Glutamatergic neuron (in vitro differentiated cells): ENCODE measurements around the gene ZNF423. TPM values are rescaled to one million over a fixed set of nuclear protein-coding genes. Genes with fewer than 3 reads are reported as not detected.

Experiments
- DNase-seq: peaks from one replicate; pipeline ENCODE4 v3.0.0; 2022
- H3K27ac Mint-ChIP-seq: one replicate; pipeline ENCODE4 v1.8.0; 2020; ENCODE audit warnings: mild to moderate bottlenecking, mixed read lengths, inconsistent platforms; ENCODE audit not compliant: unreplicated experiment
- H3K27me3 Mint-ChIP-seq: one replicate; pipeline ENCODE4 v1.8.0; 2020; ENCODE audit warnings: mild to moderate bottlenecking, moderate library complexity, mixed read lengths, inconsistent platforms; ENCODE audit not compliant: unreplicated experiment
- H3K36me3 Mint-ChIP-seq: one replicate; pipeline ENCODE4 v1.8.0; 2020; ENCODE audit warnings: mild to moderate bottlenecking, mixed read lengths, inconsistent platforms; ENCODE audit not compliant: unreplicated experiment
- H3K4me1 Mint-ChIP-seq: one replicate; pipeline ENCODE4 v1.8.0; 2020; ENCODE audit warnings: mild to moderate bottlenecking, low read depth, mixed read lengths, inconsistent platforms; ENCODE audit not compliant: unreplicated experiment
- H3K4me3 Mint-ChIP-seq: one replicate; pipeline ENCODE4 v1.8.0; 2020; ENCODE audit warnings: mild to moderate bottlenecking, mixed read lengths, inconsistent platforms; ENCODE audit not compliant: unreplicated experiment
- H3K9me3 Mint-ChIP-seq: one replicate; pipeline ENCODE4 v1.8.0; 2020; ENCODE audit warnings: mild to moderate bottlenecking, moderate library complexity, mixed read lengths, inconsistent platforms; ENCODE audit not compliant: unreplicated experiment
- total RNA-seq: library from RNA; stranded (reverse); fragmentation: NEBNext Ultra II Directional; extraction: Animal tissue kit (Norgen Biotek cat#: 25700); gene quantifications from one replicate; pipeline ENCODE4 v1.2.1, GENCODE V29; 2021; ENCODE audit not compliant: unreplicated experiment
- TF ChIP-seq, protein P1 (sequence below): fragments of 200-600 bp; sonication (generic); IDR thresholded peaks from one replicate; pipeline ENCODE4 v1.5.0; 2021; ENCODE audit not compliant: partially characterized antibody, unreplicated experiment

Gene ZNF423
- total RNA-seq, 1 donor from 2014 or later, result 149 TPM

DNA sequence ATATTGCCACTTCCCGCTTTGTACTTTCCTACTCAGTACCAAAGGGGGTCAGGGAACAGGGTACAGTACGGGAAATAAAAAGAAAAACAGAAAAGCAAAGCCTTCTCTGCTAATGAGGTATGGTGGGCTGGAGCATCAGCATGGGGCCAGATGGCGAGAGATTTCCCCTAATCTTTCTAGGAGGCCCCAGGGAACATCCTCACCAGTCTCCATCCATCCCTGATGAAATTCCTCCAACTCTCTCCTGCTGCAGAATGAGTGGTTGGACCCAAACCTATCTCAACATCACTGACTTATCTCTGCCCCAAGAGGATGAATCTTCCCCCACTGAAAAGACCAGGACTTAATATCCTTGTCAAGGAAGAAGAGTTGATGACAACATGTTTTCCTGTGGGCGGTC is 296.7 kb downstream of the ZNF423 start:
- no peak overlapping the region for H3K27ac Mint-ChIP-seq
- H3K9me3 Mint-ChIP-seq, result peaks cover 16% of the 10 kb centered on the region
- H3K27me3 Mint-ChIP-seq, result peaks cover 16% of the 10 kb centered on the region
- DNase-seq, result no peak
- TF ChIP-seq, protein P1, sequence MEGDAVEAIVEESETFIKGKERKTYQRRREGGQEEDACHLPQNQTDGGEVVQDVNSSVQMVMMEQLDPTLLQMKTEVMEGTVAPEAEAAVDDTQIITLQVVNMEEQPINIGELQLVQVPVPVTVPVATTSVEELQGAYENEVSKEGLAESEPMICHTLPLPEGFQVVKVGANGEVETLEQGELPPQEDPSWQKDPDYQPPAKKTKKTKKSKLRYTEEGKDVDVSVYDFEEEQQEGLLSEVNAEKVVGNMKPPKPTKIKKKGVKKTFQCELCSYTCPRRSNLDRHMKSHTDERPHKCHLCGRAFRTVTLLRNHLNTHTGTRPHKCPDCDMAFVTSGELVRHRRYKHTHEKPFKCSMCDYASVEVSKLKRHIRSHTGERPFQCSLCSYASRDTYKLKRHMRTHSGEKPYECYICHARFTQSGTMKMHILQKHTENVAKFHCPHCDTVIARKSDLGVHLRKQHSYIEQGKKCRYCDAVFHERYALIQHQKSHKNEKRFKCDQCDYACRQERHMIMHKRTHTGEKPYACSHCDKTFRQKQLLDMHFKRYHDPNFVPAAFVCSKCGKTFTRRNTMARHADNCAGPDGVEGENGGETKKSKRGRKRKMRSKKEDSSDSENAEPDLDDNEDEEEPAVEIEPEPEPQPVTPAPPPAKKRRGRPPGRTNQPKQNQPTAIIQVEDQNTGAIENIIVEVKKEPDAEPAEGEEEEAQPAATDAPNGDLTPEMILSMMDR, result no peak
- H3K36me3 Mint-ChIP-seq, result peaks cover 6% of the 10 kb centered on the region
- peaks cover 41% of the 10 kb centered on the region for H3K4me1 Mint-ChIP-seq
- H3K4me3 Mint-ChIP-seq, result peak overlapping the region; percentile 32

DNA sequence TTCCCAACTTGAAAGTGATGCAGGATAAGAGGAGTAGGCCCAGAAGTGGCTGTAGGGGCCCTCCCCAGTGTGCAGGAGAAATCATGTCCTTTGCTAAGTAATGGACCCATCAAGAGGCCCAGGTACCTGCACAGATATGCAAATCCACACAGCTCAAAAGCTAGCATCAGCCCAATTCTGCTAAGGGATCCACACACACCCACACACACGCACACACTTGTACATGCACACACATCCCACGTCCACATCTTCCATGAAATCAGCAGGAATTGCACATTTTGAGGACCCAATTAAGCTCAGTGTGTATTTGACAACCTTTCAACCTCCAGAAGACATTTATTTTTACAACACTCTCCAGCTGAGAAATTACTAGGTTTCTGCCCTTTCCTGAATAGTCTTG is 297.5 kb downstream of the ZNF423 start:
- Mint-ChIP-seq H3K36me3 (peaks cover 6% of the 10 kb centered on the region), H3K27ac (peak overlapping the region; percentile 69), H3K4me3 (no peak overlapping the region), H3K4me1 (peaks cover 41% of the 10 kb centered on the region), H3K27me3 (peaks cover 14% of the 10 kb centered on the region), H3K9me3 (peaks cover 11% of the 10 kb centered on the region)
- DNase-seq, result no peak
- TF ChIP-seq, protein P1, result no peak

DNA sequence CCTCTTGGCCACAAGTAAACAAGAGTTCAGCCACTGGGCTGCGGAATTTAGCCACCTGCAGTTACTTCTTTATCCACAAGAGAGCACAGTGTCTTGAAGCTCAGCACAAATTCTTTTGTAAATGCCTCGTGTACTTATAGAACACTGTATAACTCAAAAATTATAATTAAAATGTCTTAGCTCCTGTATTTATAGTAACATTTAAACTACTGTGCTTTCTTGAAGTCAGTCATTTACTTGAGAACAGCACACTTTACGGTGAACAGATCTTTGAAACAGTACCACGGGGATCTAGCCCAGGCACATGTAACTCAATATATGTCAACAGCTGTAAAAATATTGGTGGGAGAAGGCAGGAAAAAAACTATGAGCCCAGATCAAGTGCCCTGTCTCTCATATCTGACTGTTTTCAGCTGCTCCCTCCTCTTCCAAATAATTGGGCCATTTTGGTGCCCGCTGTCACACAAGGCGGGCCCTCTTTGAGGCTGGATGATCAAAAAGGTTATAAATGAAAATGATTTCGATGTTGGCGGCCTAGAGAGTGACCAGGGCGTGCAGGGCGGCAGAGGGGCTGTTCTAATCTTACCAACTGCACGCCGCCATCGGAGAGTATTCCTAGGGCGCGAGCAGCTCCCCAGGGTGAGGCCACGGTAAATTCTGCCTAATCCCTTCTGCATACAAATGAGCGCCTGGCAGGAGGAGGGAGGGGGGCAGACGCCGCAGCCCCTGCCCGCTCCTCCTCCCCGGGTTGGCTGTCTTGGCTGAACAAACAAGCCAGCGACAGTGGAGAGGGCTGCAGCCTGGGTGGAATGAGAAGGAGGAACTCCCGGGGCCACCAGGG is 299.1 kb downstream of the ZNF423 start:
- Mint-ChIP-seq H3K36me3 (no peaks in the 10 kb centered on the region), H3K27ac (peak overlapping the region; percentile 55), H3K4me1 (peaks cover 43% of the 10 kb centered on the region), H3K9me3 (peaks cover 5% of the 10 kb centered on the region), H3K27me3 (peaks cover 8% of the 10 kb centered on the region), H3K4me3 (peak overlapping the region; percentile 49)
- DNase-seq, result peak; percentile 69
- TF ChIP-seq, protein P1, result peak; percentile 70

DNA sequence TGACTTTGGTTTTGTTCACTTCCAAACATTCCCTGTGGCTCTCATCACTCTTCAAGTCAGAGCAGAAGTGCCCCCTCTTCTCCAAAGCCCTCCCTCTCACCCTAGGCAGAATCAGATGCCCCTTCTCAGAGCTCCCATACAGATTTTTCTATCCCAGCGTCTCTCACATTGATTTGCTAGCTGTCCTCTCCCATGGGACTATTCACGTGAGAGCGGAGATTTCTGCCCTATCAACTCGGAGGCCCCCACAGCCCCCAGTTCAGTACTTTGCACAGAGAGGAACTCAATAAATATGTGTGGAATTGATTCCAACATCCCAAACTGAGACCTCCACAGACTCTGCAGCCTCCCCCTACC is 299.7 kb downstream of the ZNF423 start:
- Mint-ChIP-seq H3K9me3 (peaks cover 8% of the 10 kb centered on the region), H3K4me1 (peaks cover 44% of the 10 kb centered on the region), H3K36me3 (no peaks in the 10 kb centered on the region), H3K27me3 (peaks cover 8% of the 10 kb centered on the region), H3K4me3 (no peak overlapping the region), H3K27ac (no peak overlapping the region)
- TF ChIP-seq, protein P1, result no peak
- peak; percentile 36 for DNase-seq

DNA sequence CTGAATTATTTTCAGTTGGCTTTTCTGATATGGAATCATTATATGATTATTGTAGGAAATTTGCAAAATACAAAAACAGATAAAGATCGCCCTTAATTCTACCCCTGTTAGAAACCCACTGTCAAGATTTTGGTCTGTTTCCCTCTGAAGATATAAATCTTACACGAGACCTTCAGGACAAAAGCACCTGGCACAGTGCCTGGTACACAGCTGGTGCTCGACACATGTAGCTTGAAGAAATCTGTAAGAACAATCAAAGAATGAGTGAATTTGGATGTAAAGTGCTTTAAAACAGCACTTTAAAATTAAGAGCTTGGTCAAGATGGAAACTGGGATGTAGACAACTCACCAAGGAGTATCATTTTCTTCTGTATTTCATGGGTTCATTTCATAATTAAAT is 301.2 kb downstream of the ZNF423 start:
- Mint-ChIP-seq H3K4me1 (peaks cover 39% of the 10 kb centered on the region), H3K27me3 (peaks cover 8% of the 10 kb centered on the region), H3K27ac (no peak overlapping the region), H3K36me3 (no peaks in the 10 kb centered on the region), H3K4me3 (no peak overlapping the region), H3K9me3 (peaks cover 12% of the 10 kb centered on the region)
- TF ChIP-seq, protein P1, result no peak
- DNase-seq, result no peak
